ENCODE results near the gene SUSD1.

- TF ChIP-seq POLR2AphosphoS5 (IDR thresholded peaks at IDR 0.05) (no peak), CTCF (IDR thresholded peaks at IDR 0.05) (no peak), POLR2A (IDR thresholded peaks at IDR 0.05; ENCODE audit: low read depth) (no peak), EP300 (IDR thresholded peaks at IDR 0.05) (no peak)
Measured at GRCh38 chr9:112094948-112095681, 80.0 kb downstream of the SUSD1 start.
